A549 treated with Hydrocortisone at 1 μM for 4 hours (cell line): Measurements from ENCODE around the gene PKDCC. TPM values are rescaled to one million over a fixed set of nuclear protein-coding genes. Genes with fewer than 3 reads are reported as not detected.

Source experiments
- total RNA-seq: library from RNA; stranded (reverse); fragments of 200-300 nt; extraction: Qiagen RNA extraction; gene quantifications from 5 replicates; pipeline ENCODE4 v1.2.3, GENCODE V29; 2022

Gene PKDCC, protein sequence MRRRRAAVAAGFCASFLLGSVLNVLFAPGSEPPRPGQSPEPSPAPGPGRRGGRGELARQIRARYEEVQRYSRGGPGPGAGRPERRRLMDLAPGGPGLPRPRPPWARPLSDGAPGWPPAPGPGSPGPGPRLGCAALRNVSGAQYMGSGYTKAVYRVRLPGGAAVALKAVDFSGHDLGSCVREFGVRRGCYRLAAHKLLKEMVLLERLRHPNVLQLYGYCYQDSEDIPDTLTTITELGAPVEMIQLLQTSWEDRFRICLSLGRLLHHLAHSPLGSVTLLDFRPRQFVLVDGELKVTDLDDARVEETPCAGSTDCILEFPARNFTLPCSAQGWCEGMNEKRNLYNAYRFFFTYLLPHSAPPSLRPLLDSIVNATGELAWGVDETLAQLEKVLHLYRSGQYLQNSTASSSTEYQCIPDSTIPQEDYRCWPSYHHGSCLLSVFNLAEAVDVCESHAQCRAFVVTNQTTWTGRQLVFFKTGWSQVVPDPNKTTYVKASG
- 18.8 to 24.3 TPM (median 23.7 TPM) in 5 replicates for total RNA-seq

GRCh38 chr2:42047488-42048298 is at the start of gene PKDCC:
TSS of gene PKDCC (plus strand) at chr2:42048021. CDS start at chr2:42048200, 179 bp downstream.

Other genes starting within 250 kb of the PKDCC start
- gene EML4, start 121.3 kb downstream of the PKDCC start, total RNA-seq = 22.6 to 33.3 TPM (median 25.1 TPM) in 5 replicates